ENCODE data around the gene DNAJC13.

The DNAJC13 gene

DNA sequence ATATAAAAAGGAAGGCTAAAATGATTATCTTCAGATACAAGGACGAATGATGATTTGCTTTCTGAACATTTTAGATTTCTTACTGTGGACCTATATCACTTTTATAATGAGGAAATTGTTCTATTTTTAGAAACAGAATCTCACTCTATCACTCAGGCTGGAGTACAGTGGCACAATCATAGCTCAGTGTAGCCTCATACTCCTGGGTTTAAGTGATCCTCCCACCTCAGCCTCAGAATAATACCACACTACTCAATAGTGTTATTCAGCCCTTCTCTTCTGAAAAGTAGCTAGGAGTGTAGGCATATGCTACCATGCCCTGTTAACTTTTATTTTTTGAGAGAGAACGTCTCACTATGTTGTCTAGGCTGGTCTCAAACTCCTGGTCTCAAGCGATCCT is 15.8 kb downstream of the DNAJC13 start:
- no peak overlapping the region for H3K4me3 Mint-ChIP-seq
- H3K27ac Mint-ChIP-seq: no peak overlapping the region
- no peaks in the 10 kb centered on the region for H3K9me3 Mint-ChIP-seq
- no peaks in the 10 kb centered on the region for H3K27me3 Mint-ChIP-seq
- no peak for ATAC-seq
- H3K36me3 Mint-ChIP-seq: peaks cover 23% of the 10 kb centered on the region
- peaks cover 14% of the 10 kb centered on the region for H3K4me1 Mint-ChIP-seq

- Mint-ChIP-seq H3K4me3 (no peak overlapping the region), H3K27ac (no peak overlapping the region), H3K9me3 (no peaks in the 10 kb centered on the region), H3K4me1 (peaks cover 11% of the 10 kb centered on the region), H3K27me3 (no peaks in the 10 kb centered on the region), H3K36me3 (peaks cover 31% of the 10 kb centered on the region)
- no peak for ATAC-seq
These were observed 18.1 kb downstream of the DNAJC13 start for GRCh38 chr3:132435224-132435910.

GRCh38 chr3:132435911-132436425 is 18.7 kb downstream of the DNAJC13 start:
- Mint-ChIP-seq H3K27ac (no peak overlapping the region), H3K9me3 (no peaks in the 10 kb centered on the region), H3K36me3 (peaks cover 31% of the 10 kb centered on the region), H3K4me3 (no peak overlapping the region), H3K27me3 (no peaks in the 10 kb centered on the region), H3K4me1 (peaks cover 8% of the 10 kb centered on the region)
- ATAC-seq: no peak

- H3K4me1 Mint-ChIP-seq: peaks cover 8% of the 10 kb centered on the region
- no peaks in the 10 kb centered on the region for H3K27me3 Mint-ChIP-seq
- H3K9me3 Mint-ChIP-seq: no peaks in the 10 kb centered on the region
- H3K4me3 Mint-ChIP-seq: no peak overlapping the region
- no peak for ATAC-seq
- no peak overlapping the region for H3K27ac Mint-ChIP-seq
- H3K36me3 Mint-ChIP-seq: peaks cover 16% of the 10 kb centered on the region
These were observed 26.1 kb downstream of the DNAJC13 start for GRCh38 chr3:132443421-132443820.

DNA sequence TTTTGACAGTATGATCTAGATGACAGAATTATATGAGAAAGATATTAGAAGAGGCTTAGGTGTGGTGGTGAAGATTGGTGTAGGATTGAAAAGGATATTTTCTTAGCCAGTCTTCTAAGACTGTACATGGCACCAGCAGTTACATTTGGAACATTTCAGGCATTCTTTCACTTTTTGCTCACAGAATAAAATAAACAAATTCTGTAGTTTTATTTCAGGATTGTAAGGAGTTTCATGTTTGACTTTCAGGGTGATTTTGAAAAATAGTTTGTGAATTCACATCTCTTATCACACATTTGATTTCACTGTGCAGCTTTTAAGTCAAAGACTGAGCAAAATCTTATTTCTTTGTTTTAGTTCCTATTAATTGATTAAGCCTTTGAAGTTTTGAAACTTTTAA is 27.1 kb downstream of the DNAJC13 start:
- no peak overlapping the region for H3K4me3 Mint-ChIP-seq
- ATAC-seq: no peak
- peaks cover 8% of the 10 kb centered on the region for H3K4me1 Mint-ChIP-seq
- no peaks in the 10 kb centered on the region for H3K9me3 Mint-ChIP-seq
- H3K36me3 Mint-ChIP-seq: peaks cover 14% of the 10 kb centered on the region
- no peak overlapping the region for H3K27ac Mint-ChIP-seq
- H3K27me3 Mint-ChIP-seq: no peaks in the 10 kb centered on the region

DNA sequence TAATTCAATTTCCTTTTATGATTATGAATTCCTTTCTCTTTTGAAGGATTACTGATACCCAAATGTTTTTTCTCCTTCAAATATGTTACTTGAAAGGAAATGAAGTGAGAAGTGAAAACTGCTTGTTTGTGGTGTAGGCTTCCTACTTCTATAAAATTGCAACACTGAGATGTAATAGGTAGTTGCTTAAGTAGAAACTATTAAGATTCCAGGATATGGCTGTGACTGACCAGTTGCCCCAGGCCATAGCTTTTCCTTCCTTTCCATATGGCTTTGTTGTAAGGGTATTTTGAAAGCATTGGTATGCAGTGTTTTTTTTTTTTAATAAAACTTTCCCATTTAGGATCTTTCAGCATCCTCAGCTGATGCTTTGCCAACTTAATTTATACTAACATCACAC is 28.5 kb downstream of the DNAJC13 start:
- H3K36me3 Mint-ChIP-seq: peaks cover 8% of the 10 kb centered on the region
- peaks cover 8% of the 10 kb centered on the region for H3K4me1 Mint-ChIP-seq
- H3K9me3 Mint-ChIP-seq: no peaks in the 10 kb centered on the region
- no peak overlapping the region for H3K27ac Mint-ChIP-seq
- no peaks in the 10 kb centered on the region for H3K27me3 Mint-ChIP-seq
- H3K4me3 Mint-ChIP-seq: no peak overlapping the region
- no peak for ATAC-seq

- no peak overlapping the region for H3K27ac Mint-ChIP-seq
- no peak overlapping the region for H3K4me3 Mint-ChIP-seq
- H3K36me3 Mint-ChIP-seq: peaks cover 7% of the 10 kb centered on the region
- no peaks in the 10 kb centered on the region for H3K9me3 Mint-ChIP-seq
- H3K4me1 Mint-ChIP-seq: peaks cover 8% of the 10 kb centered on the region
- H3K27me3 Mint-ChIP-seq: no peaks in the 10 kb centered on the region
- no peak for ATAC-seq
These were observed 31.1 kb downstream of the DNAJC13 start for GRCh38 chr3:132448216-132448961.

GRCh38 chr3:132456136-132456535 is 38.8 kb downstream of the DNAJC13 start:
- Mint-ChIP-seq H3K27me3 (no peaks in the 10 kb centered on the region), H3K4me1 (no peaks in the 10 kb centered on the region), H3K27ac (no peak overlapping the region), H3K9me3 (no peaks in the 10 kb centered on the region), H3K4me3 (no peak overlapping the region), H3K36me3 (peaks cover 57% of the 10 kb centered on the region)
- no peak for ATAC-seq

DNA sequence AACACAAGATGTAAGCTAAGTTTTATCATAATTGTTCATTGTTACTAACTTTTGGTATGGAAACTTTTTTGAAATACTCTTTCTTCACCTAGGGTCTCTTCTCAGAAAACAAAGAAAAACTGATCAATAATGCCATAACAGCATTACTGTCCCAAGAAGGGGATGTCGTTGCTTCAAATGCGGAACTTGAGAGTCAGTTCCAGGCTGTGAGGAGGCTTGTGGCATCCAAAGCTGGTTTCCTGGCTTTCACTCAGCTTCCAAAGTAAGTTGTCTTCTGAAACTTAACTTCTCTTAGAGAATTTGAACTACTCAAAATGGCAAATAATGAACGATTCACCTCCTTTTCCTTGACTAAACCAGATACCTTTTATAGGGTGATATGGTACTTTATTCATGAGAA is 39.3 kb downstream of the DNAJC13 start:
- Mint-ChIP-seq H3K27me3 (no peaks in the 10 kb centered on the region), H3K9me3 (no peaks in the 10 kb centered on the region), H3K4me1 (no peaks in the 10 kb centered on the region), H3K27ac (no peak overlapping the region), H3K4me3 (no peak overlapping the region), H3K36me3 (peaks cover 58% of the 10 kb centered on the region)
- no peak for ATAC-seq

DNA sequence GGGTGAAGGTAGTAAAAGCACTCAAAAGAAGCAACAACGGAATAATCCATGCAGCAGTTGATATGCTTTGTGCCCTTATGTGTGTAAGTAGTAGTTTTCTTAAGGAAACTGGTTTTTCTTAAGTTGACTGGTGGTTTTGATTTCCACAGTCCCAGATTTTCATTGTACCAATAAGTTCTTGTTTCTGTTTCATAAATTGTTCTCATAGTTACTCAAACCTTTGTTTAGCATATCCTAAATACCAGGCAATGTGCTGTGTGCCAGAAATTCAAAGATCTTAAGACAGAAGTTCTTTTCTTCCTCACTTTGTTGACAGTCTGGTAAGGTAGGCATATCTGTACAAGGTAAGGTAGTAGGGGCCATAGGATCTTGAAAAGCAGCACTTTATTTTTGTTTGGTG is 40.0 kb downstream of the DNAJC13 start:
- ATAC-seq: no peak
- no peak overlapping the region for H3K27ac Mint-ChIP-seq
- H3K36me3 Mint-ChIP-seq: peaks cover 52% of the 10 kb centered on the region
- H3K4me3 Mint-ChIP-seq: no peak overlapping the region
- no peaks in the 10 kb centered on the region for H3K27me3 Mint-ChIP-seq
- H3K4me1 Mint-ChIP-seq: no peaks in the 10 kb centered on the region
- no peaks in the 10 kb centered on the region for H3K9me3 Mint-ChIP-seq

- H3K36me3 Mint-ChIP-seq: peaks cover 57% of the 10 kb centered on the region
- H3K4me3 Mint-ChIP-seq: no peak overlapping the region
- no peak for ATAC-seq
- no peaks in the 10 kb centered on the region for H3K4me1 Mint-ChIP-seq
- H3K27me3 Mint-ChIP-seq: no peaks in the 10 kb centered on the region
- no peak overlapping the region for H3K27ac Mint-ChIP-seq
- H3K9me3 Mint-ChIP-seq: no peaks in the 10 kb centered on the region
These were observed 42.2 kb downstream of the DNAJC13 start for GRCh38 chr3:132459551-132459950.

- Mint-ChIP-seq H3K4me1 (no peaks in the 10 kb centered on the region), H3K9me3 (no peaks in the 10 kb centered on the region), H3K27me3 (no peaks in the 10 kb centered on the region), H3K36me3 (peaks cover 49% of the 10 kb centered on the region), H3K27ac (no peak overlapping the region), H3K4me3 (no peak overlapping the region)
- no peak for ATAC-seq
These were observed 44.2 kb downstream of the DNAJC13 start for GRCh38 chr3:132461544-132461943.

DNA sequence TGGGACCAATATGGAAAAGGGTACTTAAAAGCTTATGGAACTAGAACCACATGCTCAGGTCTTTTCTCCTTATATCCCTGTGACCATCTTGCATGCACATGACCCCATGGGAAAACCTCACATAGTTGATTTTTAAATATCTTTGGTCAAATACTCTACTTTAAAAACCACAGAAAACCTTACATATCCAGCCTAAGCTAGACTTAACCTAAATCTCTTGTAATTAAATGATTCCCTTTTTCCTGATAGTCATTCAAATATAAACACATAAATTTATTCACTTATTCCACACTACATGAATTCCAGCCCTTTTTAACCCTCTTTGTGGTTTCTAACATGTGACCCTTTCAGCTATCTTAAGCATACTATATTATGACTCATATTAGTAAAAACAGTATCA is 46.8 kb downstream of the DNAJC13 start:
- H3K4me3 Mint-ChIP-seq: no peak overlapping the region
- no peaks in the 10 kb centered on the region for H3K9me3 Mint-ChIP-seq
- no peaks in the 10 kb centered on the region for H3K4me1 Mint-ChIP-seq
- no peaks in the 10 kb centered on the region for H3K27me3 Mint-ChIP-seq
- peaks cover 51% of the 10 kb centered on the region for H3K36me3 Mint-ChIP-seq
- H3K27ac Mint-ChIP-seq: no peak overlapping the region
- no peak for ATAC-seq

GRCh38 chr3:132469326-132469725 is 52.0 kb downstream of the DNAJC13 start:
- Mint-ChIP-seq H3K27me3 (no peaks in the 10 kb centered on the region), H3K4me3 (no peak overlapping the region), H3K36me3 (peaks cover 49% of the 10 kb centered on the region), H3K27ac (no peak overlapping the region), H3K9me3 (no peaks in the 10 kb centered on the region), H3K4me1 (no peaks in the 10 kb centered on the region)
- no peak for ATAC-seq

DNA sequence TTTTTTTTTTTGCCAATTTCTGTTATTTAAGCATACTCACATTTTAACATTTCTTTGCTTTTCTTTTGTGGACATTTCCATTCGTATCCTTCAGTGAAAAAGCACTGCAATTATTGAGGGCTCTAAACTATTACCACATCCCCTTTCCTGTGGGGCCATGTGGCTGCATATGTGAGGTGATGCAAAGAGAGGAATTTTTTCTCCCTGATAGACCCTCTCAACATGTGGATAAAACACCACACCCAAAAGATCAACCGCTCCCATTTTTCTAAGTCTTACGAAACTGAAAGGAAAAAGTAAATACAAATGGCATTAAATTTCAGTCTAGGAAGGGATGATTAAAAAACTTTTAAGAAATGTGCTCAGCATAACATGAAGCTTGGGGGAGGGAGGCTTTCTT is 68.8 kb downstream of the DNAJC13 start:
- H3K27ac Mint-ChIP-seq: no peak overlapping the region
- ATAC-seq: no peak
- no peaks in the 10 kb centered on the region for H3K9me3 Mint-ChIP-seq
- no peaks in the 10 kb centered on the region for H3K4me1 Mint-ChIP-seq
- H3K4me3 Mint-ChIP-seq: no peak overlapping the region
- no peaks in the 10 kb centered on the region for H3K27me3 Mint-ChIP-seq
- H3K36me3 Mint-ChIP-seq: peaks cover 11% of the 10 kb centered on the region

GRCh38 chr3:132488151-132488550 is 70.8 kb downstream of the DNAJC13 start:
- Mint-ChIP-seq H3K27me3 (no peaks in the 10 kb centered on the region), H3K36me3 (peaks cover 11% of the 10 kb centered on the region)
- ATAC-seq: no peak

More at GRCh38 chr3:132488151-132488550, 70.8 kb downstream of the DNAJC13 start:
- no peaks in the 10 kb centered on the region for H3K4me1 Mint-ChIP-seq
- H3K27ac Mint-ChIP-seq: no peak overlapping the region
- no peaks in the 10 kb centered on the region for H3K9me3 Mint-ChIP-seq
- no peak overlapping the region for H3K4me3 Mint-ChIP-seq
